HG02981 (cell line): ENCODE measurements around the gene PLIN1.

Experiments used
- ATAC-seq: cut with Tn5 transposase; IDR thresholded peaks from one replicate; pipeline ENCODE4 v1.9.1; 2021; ENCODE audit warnings: mild to moderate bottlenecking, moderate library complexity; ENCODE audit not compliant: unreplicated experiment

Gene PLIN1

DNA sequence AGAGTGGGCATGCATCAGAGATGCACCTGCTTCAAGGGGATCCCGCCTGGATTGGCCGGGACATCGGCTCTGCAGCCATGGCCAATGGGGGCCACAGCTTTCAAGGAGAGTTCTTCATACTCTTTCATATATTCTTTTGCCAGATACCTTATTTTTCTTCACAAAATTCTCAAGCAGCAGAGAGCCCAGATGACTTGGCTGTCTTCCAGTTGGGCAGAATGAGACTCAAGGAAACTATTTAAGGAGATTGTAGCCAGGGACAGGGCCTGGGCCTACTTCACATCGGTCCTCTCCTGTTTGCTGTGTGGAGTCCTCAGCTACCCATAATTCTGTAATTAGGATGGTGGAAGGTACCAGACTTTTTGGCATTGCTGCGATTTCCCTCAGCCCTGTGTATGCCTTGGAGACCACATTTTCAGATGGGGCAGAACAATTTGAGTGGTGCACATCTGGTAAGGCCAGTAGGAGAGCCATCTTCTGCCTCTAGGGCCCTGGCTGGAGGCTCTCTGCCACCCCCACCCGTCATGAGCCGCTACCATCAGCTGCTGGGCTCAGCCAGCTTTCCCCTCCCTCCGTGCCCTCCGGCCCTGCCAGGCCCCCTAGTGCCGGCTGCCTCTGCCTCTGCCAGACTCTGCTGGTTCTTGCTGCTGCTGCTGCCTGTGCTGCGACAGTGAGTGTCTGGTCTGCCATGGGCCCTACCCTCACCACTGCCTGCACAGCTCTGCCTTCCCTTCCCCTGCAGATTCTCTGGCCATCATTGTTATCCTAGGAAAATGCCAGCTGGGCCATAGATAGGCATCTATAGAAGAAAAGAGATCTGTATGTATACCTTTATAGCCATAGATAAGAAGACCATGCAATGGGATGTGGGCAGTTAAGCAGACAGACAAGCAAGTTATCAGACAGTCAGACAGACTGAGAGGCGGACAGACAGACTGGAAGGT, 6.7 kb downstream of the PLIN1 start:
- no peak for ATAC-seq

DNA sequence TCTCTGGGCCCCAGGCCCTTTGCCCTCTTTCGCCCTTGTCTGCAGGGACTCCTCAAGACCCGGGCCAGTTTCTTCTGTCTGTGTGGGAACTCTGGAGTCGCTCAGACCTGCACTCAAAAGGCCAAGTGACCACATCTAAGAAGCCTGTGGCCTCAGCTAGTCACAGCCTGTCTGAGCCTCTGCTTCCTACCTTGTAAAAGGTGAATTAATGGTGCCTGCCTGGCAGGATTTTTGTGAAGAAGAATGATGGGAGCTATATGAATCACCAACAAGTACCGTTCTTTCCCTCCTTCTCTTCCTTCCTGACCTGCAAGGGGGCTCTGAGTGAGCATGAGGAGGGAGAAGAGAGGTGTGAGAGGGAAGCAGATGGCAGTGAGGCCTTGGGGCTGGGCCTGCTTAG, 7.5 kb downstream of the PLIN1 start:
- no peak for ATAC-seq

DNA sequence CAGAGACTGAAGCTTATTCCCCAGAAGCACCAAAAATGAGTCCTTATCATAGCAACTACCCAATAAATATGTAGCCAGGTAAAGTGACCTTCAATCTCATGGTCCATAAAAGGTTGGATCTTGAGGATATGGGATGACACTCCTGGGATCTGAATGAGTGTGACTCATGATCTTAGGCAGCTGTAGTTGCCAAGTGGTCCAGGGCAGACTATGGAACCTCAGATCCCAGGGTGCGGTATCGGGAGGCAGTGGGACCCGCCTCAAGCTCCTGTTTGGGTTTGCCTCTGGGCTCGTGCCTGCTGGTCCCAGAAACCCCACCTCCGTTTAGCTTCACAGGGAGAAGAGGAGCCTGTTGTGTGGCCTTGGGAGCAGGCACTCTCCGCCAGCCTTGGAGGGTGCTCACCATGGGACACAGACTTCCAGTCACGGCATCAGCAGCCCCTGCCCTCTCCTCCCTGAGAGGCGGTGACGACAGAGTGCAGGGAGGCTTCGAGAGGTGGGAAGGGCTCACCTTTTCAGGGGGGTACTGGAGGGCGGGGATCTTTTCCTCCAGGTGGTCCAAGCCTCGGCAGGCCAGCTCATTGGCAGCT, 8.1 kb downstream of the PLIN1 start:
- ATAC-seq = no peak

DNA sequence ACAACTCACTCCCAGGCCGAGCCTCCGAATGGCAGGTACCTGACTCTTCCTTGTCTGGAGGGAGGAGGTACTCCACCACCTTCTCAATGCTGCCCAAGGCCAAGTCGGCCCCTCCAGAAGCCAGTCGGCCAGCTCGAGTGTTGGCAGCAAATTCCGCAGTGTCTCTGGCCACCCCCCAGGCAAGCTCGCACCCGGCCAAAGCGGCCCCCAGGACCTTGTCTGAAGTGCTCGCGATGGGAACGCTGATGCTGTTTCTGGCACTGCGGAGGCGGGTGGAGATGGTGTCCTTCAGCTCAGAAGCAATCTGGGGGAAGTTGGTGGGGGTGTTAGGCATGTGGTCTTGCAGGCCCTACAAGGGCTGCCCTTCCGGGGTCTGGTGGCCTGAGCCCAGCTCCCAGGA, 9.2 kb downstream of the PLIN1 start:
- no peak for ATAC-seq

DNA sequence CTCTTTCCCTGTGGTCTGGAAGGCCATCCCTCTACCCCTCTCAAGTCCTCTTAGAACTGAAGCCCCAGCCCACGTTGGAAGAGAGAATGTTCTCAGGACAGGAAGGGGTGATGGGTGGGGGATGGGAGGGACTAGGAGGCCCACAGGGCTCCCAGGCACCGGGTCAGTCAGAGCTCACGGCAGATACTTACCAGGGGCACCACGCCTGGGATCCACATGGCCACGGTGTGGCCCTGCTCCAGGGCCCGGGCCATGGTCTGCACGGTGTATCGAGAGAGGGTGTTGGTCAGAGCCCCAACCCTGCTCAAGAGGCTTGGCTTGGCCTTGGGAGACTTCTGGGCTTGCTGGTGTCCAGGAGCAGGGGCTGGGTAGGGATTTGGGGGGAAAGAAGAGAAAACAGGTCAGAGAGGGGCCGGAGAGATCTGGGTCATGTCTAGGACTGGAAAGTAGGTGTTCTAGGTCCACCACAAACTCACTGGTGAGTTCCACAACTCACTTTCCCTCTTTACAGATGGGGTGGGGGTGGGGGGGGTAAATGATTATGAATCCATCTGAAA, 9.8 kb downstream of the PLIN1 start:
- no peak for ATAC-seq

DNA sequence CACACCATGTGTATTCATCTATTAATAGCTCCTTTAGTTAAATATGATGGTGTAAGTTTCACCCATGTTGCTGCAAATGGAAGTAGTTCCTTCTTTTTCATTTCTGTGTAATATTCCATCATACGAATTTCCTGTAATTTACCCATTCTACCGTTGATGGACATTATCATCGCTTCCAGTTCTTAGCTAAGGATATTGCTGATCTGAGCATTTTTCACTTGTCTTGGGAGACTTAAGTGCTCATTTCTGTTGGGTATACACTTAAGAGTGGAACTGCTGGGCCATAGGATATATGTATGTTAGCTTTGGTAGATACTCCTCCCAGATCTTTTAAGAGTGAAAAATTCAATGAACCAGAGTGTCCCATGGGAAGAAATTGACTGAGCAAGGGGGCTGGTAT, 11.0 kb downstream of the PLIN1 start:
- ATAC-seq = no peak

DNA sequence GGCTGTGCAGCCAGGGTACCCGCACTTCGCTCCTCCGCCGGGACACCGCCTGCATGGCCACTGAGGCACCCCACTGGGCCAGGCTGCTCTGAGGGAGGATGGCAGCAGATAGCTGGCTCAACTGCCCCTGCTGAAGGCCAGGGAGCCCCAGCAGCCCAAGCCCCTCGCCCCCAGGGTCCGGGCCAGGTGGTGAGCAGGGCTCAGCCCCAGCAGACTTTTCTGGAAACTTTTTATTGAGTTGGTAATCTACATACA, 11.5 kb downstream of the PLIN1 start:
- no peak for ATAC-seq

DNA sequence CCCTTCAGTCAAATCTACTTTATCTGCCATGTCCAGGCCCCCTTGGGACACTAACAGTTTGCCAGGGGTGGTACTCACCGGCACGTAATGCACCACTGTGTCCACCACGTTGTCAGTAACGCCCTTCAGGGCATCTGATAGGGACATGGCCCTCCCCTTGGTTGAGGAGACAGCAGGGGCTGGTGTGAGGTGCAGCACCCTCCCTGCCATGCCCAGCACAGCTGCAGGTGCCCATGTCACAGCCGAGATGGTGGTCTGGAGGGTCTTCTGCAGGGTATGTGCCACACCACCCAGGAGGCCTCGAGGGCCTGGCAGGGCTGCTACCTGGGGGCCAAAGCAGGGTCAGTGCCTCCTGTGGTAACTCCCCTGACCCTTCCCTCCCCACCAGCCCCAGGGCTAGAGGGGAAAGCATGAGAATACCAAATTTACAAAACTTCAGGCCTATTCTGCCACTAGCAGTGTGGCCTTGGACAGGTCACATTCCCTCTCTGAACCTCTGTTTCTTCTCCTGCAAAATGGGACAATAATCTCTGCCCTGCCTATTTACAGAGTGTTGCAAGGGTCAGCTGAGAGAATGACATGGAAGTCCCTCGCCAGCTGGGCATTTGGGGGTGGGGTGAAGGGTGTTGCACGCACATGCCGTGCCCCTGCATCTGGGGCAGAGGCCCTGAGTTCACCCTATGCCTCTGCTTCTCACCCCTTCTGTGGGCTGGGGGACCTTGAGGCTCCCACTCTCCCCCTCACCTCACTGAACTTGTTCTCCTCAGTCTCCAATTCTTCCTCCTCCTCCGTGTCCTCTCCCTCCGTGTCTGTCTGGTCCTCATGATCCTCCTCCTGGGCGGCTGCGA, 12.1 kb downstream of the PLIN1 start:
- ATAC-seq = no peak

DNA sequence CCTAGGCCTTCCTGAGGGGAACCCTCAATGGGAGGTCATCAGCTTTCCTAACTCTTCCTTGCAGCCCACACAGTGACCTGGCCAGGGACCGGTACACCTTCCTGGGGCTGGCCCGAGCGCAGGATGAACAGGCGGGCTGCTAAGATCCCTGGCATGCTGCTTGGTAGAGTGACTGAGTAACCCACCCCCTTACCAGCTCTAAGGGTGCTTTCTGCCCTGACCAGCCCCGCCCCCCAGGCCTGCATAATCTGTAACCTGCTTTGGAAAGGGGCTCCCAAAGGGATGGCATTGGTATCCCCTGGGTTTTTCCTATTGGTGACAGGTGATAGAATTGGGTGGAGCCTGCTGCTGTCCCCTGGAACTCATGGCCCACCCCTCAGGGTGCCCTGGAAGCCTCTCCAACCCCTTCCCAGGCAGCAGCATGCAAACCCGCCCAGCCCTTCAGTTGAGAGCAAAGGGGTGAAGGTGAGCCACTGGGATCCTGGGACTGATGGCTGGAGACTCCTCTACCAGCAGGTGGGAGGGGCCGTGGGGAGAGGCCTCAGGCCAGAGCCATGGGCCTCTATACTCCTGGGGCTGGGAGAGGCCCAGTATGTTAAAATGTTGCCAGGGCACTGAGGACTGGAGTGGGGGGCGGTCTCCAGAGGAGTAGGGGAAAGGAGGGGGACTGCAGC, 12.8 kb downstream of the PLIN1 start:
- no peak for ATAC-seq

DNA sequence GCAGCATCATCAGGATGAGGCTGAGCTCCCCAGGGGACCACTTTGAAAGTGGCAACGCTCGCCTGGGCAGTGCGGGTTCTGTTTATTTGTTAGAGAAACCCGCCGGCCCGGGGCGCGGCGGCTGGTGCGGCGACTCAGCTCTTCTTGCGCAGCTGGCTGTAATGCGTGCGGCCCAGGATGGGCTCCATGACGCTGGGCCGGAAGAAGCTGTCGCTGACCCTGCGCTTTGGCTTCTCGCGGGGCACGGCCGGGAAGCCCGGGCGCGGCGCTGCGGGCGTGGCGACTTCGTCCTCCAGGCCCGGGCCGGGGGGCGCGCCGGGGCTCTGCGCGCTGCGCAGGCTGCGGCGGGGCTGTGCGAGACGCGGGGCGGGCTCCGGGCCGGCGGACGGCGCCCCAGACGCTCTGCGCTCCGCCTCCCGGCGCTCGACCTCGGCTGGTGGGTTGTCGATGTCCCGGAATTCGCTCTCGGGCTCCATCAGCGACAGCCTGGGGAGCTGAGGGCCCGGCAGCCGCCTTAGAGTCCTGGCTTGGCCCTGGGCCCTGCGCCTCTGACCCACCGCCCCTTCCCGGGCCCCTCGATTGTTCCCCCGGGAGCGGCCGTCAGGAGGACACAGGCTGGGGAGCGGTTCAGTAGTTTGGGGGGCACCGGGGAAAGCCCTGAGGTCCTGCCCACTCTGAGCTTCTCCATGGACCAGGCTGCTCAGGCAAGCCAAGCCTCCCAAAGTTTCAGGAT, 13.6 kb downstream of the PLIN1 start:
- ATAC-seq = no peak

DNA sequence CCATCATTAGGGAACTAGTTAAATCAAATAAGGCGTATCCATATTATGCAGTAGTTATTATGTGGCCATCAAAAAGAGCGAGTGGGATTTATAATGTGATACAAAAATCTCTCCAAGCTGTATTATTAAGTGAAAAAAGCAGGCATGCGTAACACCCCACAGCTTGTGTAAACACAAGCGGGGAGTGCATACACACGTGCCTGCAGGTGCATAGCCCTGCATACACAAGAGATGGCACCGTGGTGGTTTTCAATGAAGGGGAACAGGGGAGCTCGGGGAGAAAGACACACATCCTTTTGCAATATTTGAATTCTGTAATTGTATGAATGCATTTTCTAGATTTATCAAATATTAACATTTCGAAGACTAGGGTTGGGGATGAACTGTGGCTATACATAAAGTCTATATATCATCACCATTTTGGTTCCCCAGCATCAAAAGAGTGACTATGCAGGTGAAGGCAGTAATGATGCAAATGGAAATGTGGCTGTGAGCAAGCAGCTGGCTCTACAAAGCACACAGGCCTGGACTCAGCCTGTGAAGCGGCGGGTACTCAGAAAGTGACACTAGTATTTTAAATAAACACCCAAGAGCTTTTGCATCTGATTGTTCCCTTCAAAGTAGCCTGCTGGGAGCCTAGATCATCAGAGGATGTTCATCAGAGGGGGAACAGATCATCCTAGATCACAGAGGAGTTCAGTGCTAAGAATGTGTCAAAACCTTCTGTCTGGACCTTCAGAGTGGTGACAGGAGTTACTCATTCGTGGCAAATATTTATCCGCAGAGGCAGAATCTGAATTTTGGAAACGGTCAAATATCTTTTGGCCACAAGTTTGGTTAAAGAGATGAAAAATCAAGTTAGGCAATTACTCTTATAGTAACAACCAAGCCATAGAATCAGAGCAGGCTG, 14.5 kb downstream of the PLIN1 start:
- no peak for ATAC-seq

DNA sequence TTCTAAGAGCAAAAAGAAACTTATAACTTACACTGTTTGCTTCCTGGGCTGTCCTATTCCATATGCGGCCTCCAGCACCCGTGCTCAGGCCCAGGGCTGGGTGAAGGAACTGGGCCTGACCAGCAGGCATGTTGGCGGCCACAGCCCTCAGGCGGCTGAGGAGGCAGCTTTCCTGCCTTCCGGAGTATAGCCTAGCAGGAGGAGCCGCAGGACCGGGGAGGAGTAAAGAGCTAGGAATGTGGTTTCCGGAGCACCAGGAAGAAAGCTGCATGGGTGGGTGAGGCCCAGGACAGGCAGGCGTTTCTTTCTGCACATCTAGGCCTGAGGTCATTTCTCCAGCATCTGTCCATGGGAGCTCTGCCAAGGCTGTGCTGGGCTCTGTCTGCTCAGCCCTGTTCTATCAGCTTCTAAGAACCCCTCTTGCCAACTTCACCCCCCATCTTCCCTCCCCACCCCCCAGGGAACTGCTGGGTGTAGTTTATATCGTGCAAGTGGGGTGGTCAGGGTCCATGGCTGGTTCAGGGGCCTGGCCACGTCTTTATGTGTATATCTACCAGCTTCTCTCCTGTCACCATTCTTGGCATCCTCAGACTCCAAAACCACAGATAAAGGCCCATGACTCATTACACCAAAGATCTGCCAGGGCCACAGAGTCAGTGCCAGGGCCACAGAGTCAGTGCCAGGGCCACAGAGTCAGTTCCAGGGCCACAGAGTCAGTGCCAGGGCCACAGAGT, 16.1 kb downstream of the PLIN1 start:
- no peak for ATAC-seq

DNA sequence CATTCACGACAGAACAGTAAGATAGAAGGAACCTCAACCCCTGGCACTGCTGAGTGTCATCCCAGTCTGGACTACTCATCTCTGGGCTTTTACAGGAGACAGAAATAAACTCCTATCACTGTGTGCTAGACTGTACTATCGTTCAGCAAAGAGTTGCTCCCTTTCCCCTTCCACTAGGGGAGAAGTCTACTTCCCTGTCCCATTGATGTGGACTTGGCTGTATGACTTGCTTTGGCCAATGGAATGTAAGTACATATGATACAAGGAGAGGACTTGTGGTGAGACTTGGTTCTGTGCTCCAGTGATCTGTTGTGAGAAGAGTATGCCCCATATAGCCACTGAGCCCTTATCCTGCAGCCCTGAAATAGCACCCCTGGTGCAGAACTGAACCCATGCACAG, 18.6 kb downstream of the PLIN1 start:
- no peak for ATAC-seq

DNA sequence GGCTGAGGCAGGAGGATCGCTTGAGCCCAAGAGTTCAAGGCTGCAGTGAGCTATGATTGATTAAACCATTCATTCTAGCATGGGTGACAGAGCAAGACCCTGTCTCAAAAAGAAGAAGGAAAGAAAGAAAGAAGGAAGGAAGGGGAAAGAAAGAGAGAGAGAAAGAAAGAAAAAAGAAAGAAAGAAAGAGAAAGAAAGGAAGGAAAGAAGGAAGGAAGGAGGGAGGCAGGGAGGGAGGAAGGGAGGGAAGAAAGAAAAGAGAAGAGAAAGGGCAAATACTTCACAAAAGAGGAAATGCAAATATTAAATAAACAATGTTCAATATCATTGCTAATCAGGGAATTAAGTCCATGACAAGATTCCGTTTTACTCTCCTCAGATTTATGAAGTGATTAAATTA, 19.9 kb downstream of the PLIN1 start:
- ATAC-seq = no peak

DNA sequence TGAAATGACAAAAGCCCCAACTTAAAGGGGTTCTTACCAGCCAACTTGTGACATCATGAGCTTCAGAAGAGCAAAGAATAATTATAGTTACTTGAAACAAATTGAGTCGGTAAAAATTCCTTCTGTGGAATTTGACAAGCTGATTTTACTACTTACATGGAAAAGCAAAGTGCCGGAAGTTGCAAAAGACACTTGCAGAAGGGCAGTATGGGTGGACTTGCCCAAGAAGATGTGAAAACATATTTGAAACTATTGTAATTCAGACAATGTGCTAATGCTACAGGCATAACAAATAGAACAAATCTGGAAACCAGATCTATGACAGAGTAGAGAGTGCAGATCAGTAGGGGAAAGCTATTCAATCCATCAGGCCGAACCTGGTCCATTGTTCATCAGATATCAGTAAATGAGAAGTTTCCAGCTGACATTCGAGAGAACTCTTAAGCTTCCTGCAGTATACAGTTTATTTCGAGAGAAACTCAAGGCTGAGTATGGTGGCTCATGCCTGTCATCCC, 21.4 kb downstream of the PLIN1 start:
- no peak for ATAC-seq

DNA sequence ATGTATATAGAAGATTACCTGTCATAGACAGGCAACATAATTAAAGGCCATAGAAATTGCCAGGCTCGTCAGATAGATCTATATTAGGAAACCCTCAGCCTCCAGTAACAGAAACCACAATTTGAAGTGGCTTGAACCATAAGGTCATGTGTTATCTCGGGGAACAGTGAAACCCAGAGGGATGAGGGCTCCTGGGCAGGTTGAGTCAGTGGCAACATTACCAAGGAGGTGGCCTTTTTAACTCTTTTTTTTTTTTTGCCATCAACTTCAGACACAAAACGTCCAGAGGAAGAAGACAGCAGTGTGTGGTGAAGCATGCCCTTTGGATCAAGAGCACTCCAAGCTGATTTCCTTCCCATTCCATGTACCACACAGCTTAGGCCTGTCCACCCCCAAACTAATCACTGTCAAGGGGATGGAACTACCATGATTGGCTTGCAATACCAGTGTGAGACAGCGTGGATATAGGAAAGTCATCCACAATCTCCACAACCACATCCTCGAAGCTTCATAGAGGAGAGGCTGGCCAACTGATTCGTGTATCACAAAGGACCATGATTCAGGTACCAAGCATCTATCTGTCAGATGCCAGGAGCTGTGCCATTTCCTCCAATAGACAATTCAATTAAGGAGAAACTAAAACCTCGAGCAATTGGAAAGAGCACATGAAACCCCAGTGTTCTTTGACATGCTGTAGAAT, 22.9 kb downstream of the PLIN1 start:
- no peak for ATAC-seq

DNA sequence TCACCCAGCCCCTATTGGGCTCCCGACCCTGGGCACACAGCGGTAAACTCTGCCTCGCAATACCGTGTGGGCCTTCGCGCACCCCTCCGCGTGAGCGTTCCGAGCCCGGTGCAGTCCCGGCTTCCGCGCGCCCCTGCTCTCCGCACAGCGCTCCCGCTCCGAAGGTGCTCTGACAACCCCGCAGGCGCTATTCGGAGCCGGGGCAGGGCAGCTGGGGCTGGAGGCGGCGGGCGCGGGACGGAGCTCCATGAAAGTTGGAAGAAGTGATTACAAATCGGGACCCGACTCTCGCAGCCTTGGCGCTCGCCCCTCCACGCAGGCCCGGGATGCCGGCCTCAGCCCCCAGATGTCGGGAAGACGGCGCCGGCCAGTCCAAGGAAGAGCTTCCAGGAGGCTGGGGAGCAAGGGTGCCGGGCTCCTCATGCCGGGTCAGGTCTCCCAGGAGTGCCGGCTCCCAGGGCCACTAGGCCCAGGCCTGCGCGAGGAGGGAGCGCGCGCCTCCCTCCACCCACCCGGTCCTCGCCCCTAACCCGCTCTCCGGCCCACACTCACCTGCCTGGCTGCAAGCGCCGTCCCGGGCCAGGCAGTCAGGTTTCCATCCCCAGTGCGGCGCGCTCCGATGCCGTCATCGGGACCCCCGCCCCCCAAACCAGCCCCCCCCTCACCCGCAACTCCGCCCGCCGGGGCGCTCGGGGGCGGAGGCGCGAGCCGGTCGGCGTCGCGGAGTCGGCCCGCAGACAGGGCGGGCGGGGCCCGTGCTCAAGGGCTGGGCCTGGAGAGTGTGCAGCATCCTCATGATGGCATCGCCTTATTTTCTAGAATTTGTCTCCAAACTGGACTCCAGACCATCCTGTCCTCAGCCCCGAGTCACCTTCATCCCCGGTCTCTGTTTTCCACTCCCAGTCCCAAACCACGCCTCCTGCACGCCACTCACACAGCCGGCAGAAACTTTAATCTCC, 24.0 kb downstream of the PLIN1 start, which contains the start of gene KIF7:
Gene KIF7, minus strand, starts transcription at position 621 of the 959 bp plus-strand sequence. CDS start 2,537 bp downstream, outside the sequence.
- no peak for ATAC-seq
